ENCODE results near the gene CASK. TPM values are rescaled to one million over a fixed set of nuclear protein-coding genes. Genes with fewer than 3 reads are reported as not detected.
"Not testable (repeated sequence)": the region's sequence is repeated elsewhere in the genome, so short reads cannot be mapped to it uniquely, and the experiment has no call there.

The CASK gene
- total RNA-seq, 2 donors from 2014 or later: 22.3 to 27.4 TPM

DNA sequence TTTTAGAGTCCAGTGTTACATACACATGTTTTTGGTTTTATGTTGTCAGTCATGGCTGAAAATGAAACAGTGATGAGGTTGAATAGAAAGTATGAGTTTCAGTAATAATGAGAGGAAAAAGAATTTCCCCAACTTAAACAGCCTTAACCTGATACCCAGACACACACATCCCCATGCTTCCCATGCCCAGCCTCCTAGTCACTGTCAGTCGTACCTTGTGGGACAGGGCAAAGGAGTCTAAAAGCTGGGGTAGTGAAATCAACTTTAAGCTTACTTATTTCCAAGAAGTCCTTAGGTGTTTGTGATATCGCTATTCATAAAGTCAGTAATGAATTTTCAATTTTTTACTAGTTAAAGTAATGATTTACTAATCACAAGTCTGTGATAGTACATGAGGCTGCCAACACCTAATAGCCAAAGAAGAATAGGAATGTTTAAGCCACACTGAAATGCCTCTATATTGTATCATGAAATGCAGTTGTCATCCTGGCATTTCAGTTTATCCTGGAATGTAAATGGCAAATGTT lies 258.9 kb downstream of the CASK start:
- TF ChIP-seq, protein P1, sequence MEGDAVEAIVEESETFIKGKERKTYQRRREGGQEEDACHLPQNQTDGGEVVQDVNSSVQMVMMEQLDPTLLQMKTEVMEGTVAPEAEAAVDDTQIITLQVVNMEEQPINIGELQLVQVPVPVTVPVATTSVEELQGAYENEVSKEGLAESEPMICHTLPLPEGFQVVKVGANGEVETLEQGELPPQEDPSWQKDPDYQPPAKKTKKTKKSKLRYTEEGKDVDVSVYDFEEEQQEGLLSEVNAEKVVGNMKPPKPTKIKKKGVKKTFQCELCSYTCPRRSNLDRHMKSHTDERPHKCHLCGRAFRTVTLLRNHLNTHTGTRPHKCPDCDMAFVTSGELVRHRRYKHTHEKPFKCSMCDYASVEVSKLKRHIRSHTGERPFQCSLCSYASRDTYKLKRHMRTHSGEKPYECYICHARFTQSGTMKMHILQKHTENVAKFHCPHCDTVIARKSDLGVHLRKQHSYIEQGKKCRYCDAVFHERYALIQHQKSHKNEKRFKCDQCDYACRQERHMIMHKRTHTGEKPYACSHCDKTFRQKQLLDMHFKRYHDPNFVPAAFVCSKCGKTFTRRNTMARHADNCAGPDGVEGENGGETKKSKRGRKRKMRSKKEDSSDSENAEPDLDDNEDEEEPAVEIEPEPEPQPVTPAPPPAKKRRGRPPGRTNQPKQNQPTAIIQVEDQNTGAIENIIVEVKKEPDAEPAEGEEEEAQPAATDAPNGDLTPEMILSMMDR (IDR thresholded peaks at IDR 0.05): no peak
- TF ChIP-seq POLR2A (IDR thresholded peaks at IDR 0.05): no peak

GRCh38 chrX:41661366-41662095 lies 261.8 kb downstream of the CASK start:
- Histone ChIP-seq H3K27me3 (no peaks in the 10 kb centered on the region), H3K36me3 (replicated peaks in 1 of 2; ENCODE audit: insufficient read depth in 1 of 2, low read depth in 2 of 2) (no peaks in the 10 kb centered on the region), H3K4me3 (no peak overlapping the region), H3K4me1 (peaks cover 5% of the 10 kb centered on the region), H3K27ac (no peak overlapping the region), H3K9me3 (no peaks in the 10 kb centered on the region)
- DNase-seq: no peak
- ATAC-seq: no peak
- WGBS, 2 donors: 94 to 100% methylated on average over 2 of the region's 2 CpGs
- no peak for TF ChIP-seq POLR2A (IDR thresholded peaks at IDR 0.05)
- TF ChIP-seq, protein P1 (IDR thresholded peaks at IDR 0.05): no peak
- intact Hi-C loops (cut with DNase I): no loop called here

More for the DNA sequence above, 258.9 kb downstream of the CASK start:
- H3K9me3 ChIP-seq: no peaks in the 10 kb centered on the region
- no peaks in the 10 kb centered on the region for H3K27me3 ChIP-seq
- H3K36me3 ChIP-seq (replicated peaks in 1 of 2; ENCODE audit: insufficient read depth in 1 of 2, low read depth in 2 of 2): no peaks in the 10 kb centered on the region
- WGBS, 2 donors: 68 to 70% methylated on average over 2 of the region's 2 CpGs
- DNase-seq: no peak
- intact Hi-C loops (cut with DNase I): no loop called here
- no peak for ATAC-seq
- H3K27ac ChIP-seq: no peak overlapping the region
- no peak overlapping the region for H3K4me3 ChIP-seq
- peaks cover 5% of the 10 kb centered on the region for H3K4me1 ChIP-seq

GRCh38 chrX:41655631-41656030 lies 267.7 kb downstream of the CASK start:
- Histone ChIP-seq H3K9me3 (no peaks in the 10 kb centered on the region), H3K27me3 (no peaks in the 10 kb centered on the region)

DNA sequence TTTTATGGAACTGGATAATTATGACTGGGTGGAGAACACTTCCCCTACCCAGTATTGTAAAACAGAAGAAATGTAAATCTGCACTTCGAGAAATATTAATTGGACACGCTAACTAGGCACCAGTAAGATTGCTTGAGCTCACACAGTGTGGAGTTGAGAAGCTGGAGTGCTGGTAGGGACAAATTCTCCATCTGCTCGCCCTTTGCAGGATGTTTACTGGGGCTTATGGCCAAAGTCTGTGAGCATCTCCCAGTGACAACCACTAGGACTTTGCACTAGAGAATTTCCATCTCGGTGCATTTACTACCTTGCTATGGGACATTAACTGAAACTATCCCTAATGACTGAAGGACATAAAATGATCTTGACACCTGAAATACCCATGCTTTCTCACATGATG lies 268.3 kb downstream of the CASK start:
- ATAC-seq (no peak), DNase-seq (no peak)
- Histone ChIP-seq H3K9me3 (no peaks in the 10 kb centered on the region), H3K36me3 (replicated peaks in 1 of 2; ENCODE audit: insufficient read depth in 1 of 2, low read depth in 2 of 2) (no peaks in the 10 kb centered on the region), H3K27me3 (no peaks in the 10 kb centered on the region), H3K4me1 (no peaks in the 10 kb centered on the region), H3K4me3 (no peak overlapping the region), H3K27ac (no peak overlapping the region)
- intact Hi-C loops (cut with DNase I): no loop called here
- no peak for TF ChIP-seq POLR2A (IDR thresholded peaks at IDR 0.05)
- TF ChIP-seq, protein P1 (IDR thresholded peaks at IDR 0.05): no peak
- WGBS, 2 donors: 100% methylated on average over 3 of the region's 4 CpGs

More at GRCh38 chrX:41655631-41656030, 267.7 kb downstream of the CASK start:
- WGBS, 2 donors: 89% methylated on average over 4 of the region's 4 CpGs; no CpG with 5 or more reads in 1 of the 2 donors
- TF ChIP-seq POLR2A (IDR thresholded peaks at IDR 0.05): no peak
- TF ChIP-seq, protein P1 (IDR thresholded peaks at IDR 0.05): no peak
- Histone ChIP-seq H3K27ac (no peak overlapping the region), H3K4me1 (no peaks in the 10 kb centered on the region), H3K36me3 (replicated peaks in 1 of 2; ENCODE audit: insufficient read depth in 1 of 2, low read depth in 2 of 2) (no peaks in the 10 kb centered on the region), H3K4me3 (no peak overlapping the region)
- no peak for ATAC-seq
- intact Hi-C loops (cut with DNase I): no loop called here
- no peak for DNase-seq

DNA sequence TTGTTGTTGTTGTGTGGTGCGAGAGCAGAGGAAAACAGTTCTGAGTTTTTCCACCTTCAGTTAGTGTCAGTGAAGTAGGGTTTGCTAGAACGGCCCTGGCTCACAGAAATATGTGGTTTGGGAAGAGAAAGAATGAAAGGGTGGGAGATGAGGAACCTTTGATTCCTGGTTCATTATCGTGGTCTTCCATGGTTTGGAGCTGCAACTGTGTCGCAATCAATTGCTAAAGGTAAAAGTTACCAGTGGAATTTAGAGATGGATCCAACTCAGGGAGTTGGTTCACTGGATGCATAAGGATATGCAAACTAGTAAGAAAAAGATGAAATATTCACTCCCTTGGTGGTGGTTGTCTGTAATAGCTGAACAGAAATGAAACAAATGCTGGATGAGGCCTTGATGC lies 270.2 kb downstream of the CASK start:
- no peak for TF ChIP-seq POLR2A (IDR thresholded peaks at IDR 0.05)
- TF ChIP-seq, protein P1 (IDR thresholded peaks at IDR 0.05): no peak
- no peak for ATAC-seq
- H3K27me3 ChIP-seq: no peaks in the 10 kb centered on the region
- no peak overlapping the region for H3K27ac ChIP-seq
- no peaks in the 10 kb centered on the region for H3K9me3 ChIP-seq
- H3K36me3 ChIP-seq (replicated peaks in 1 of 2; ENCODE audit: insufficient read depth in 1 of 2, low read depth in 2 of 2): no peaks in the 10 kb centered on the region
- no peak overlapping the region for H3K4me3 ChIP-seq
- no peak for DNase-seq
- 92 to 97% methylated on average over 4 of the region's 4 CpGs for WGBS, 2 donors
- intact Hi-C loops (cut with DNase I): no loop called here
- no peaks in the 10 kb centered on the region for H3K4me1 ChIP-seq

DNA sequence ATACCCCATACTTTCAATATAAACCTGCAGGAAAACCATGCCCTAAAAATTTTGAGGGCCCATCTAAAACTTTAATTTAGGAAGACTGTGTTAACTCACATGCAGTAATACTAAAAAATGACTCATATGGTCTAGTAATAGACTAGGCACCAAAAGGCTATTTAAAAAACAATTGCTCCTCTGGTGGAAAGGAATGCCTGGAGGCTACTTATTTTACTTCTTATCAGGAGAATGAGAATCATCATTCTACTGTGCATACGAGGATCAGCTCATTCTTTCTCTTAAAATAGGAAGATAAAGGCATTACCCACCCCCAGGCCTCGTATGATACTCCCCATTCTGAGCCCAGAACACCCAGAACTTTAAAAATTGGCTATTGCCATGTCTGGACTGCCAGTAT lies 277.2 kb downstream of the CASK start:
- 88 to 95% methylated on average over 2 of the region's 2 CpGs for WGBS, 2 donors
- H3K27me3 ChIP-seq; H3K9me3 ChIP-seq; H3K4me1 ChIP-seq; H3K4me3 ChIP-seq; H3K36me3 ChIP-seq (replicated peaks in 1 of 2; ENCODE audit: insufficient read depth in 1 of 2, low read depth in 2 of 2); H3K27ac ChIP-seq; ATAC-seq; intact Hi-C loops (cut with DNase I); DNase-seq: not testable (repeated sequence)
